ENCODE results near the gene C1orf21.
A peak's percentile ranks its signal among the peaks of the same experiment; 100 is the strongest.

C1orf21 gene

GRCh38 chr1:184455786-184456185 lies 69.0 kb downstream of the C1orf21 start:
- DNase-seq = no peak

GRCh38 chr1:184456189-184456588 lies 69.4 kb downstream of the C1orf21 start:
- no peak for DNase-seq

- no peak for DNase-seq
These were observed 70.7 kb downstream of the C1orf21 start for GRCh38 chr1:184457500-184457899.

GRCh38 chr1:184461321-184461720 lies 74.5 kb downstream of the C1orf21 start:
- DNase-seq = no peak

- DNase-seq = no peak
These were observed 75.3 kb downstream of the C1orf21 start for GRCh38 chr1:184462155-184462554.

GRCh38 chr1:184462990-184463389 lies 76.2 kb downstream of the C1orf21 start:
- DNase-seq = no peak

GRCh38 chr1:184463680-184464079 lies 76.9 kb downstream of the C1orf21 start:
- DNase-seq = no peak

GRCh38 chr1:184464757-184465156 lies 77.9 kb downstream of the C1orf21 start:
- DNase-seq = no peak

GRCh38 chr1:184465489-184466146 lies 78.8 kb downstream of the C1orf21 start:
- DNase-seq = no peak

GRCh38 chr1:184467295-184467694 lies 80.5 kb downstream of the C1orf21 start:
- DNase-seq = no peak

GRCh38 chr1:184469396-184469795 lies 82.6 kb downstream of the C1orf21 start:
- no peak for DNase-seq

- no peak for DNase-seq
These were observed 84.9 kb downstream of the C1orf21 start for GRCh38 chr1:184471686-184472085.

- DNase-seq = no peak
These were observed 85.3 kb downstream of the C1orf21 start for GRCh38 chr1:184472136-184472535.

GRCh38 chr1:184473176-184473966 lies 86.5 kb downstream of the C1orf21 start:
- DNase-seq = no peak

- DNase-seq = no peak
These were observed 89.4 kb downstream of the C1orf21 start for GRCh38 chr1:184476187-184476586.

- no peak for DNase-seq
These were observed 92.8 kb downstream of the C1orf21 start for GRCh38 chr1:184479435-184480167.

- DNase-seq = no peak
These were observed 93.9 kb downstream of the C1orf21 start for GRCh38 chr1:184480736-184481135.

GRCh38 chr1:184482136-184482535 lies 95.3 kb downstream of the C1orf21 start:
- no peak for DNase-seq

GRCh38 chr1:184483101-184483683 lies 96.4 kb downstream of the C1orf21 start:
- DNase-seq = no peak

- DNase-seq = no peak
These were observed 99.2 kb downstream of the C1orf21 start for GRCh38 chr1:184485751-184486723.

GRCh38 chr1:184486761-184487445 lies 100.1 kb downstream of the C1orf21 start:
- peak in 1 of 3 experiments; percentile 37 for DNase-seq
